HS-27A (cell line): Measurements from ENCODE around the gene PIP5K1C.
"Not testable (repeated sequence)": the region's sequence is repeated elsewhere in the genome, so short reads cannot be mapped to it uniquely, and the experiment has no call there.

Experiments used
- DNase-seq: peaks from one replicate; pipeline ENCODE4 v3.0.0-alpha.2; 2012; ENCODE audit warnings: low read depth, missing footprints

PIP5K1C gene

GRCh38 chr19:3586707-3587346, 113.4 kb downstream of the PIP5K1C start:
- DNase-seq: no peak

- no peak for DNase-seq
Measured at GRCh38 chr19:3586127-3586626, 114.1 kb downstream of the PIP5K1C start.

GRCh38 chr19:3585301-3586126, 114.8 kb downstream of the PIP5K1C start, which contains the start of gene GIPC3:
Gene GIPC3, plus strand, starts transcription at chr19:3585478. Its CDS starts 120 bp downstream, at chr19:3585598.
- no peak for DNase-seq

GRCh38 chr19:3584036-3584802, 116.0 kb downstream of the PIP5K1C start:
- not testable (repeated sequence) for DNase-seq

GRCh38 chr19:3581792-3582191, 118.5 kb downstream of the PIP5K1C start:
- DNase-seq: not testable (repeated sequence)
